Fibroblast of skin of scalp (primary cell): Measurements from ENCODE around the gene C2orf92.

Source experiments
- DNase-seq: peaks from one replicate; pipeline ENCODE4 v3.0.0-alpha.2; 2013

Gene C2orf92

GRCh38 chr2:97749581-97749980 is 80.1 kb downstream of the C2orf92 start:
- DNase-seq = no peak

GRCh38 chr2:97750017-97750416 is 80.5 kb downstream of the C2orf92 start:
- no peak for DNase-seq

DNA sequence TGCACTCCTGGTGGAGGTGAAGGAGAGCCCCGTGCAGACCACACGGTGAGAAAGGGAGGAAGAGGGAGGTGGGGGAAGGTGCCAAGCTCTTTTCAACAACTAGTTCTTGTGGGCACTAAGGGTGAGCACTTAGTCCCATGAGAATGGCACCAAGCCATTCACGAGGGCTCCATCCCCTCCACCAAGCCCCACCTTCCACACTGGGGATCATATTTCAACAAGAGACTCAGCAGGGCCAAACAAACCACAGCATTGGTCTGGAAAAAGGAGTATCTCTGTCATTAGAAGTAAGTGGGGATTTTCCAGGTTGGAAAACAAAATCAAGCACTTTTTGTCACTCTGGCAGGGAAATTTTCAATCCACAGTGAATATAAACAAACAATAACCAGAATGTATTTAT is 82.2 kb downstream of the C2orf92 start:
- DNase-seq = peak; percentile 21
